HG03045 (cell line): ENCODE results near the gene ANKRD36C.
"Not testable (repeated sequence)": the region's sequence is repeated elsewhere in the genome, so short reads cannot be mapped to it uniquely, and the experiment has no call there.

Experiments used
- ATAC-seq: cut with Tn5 transposase; IDR thresholded peaks from one replicate; pipeline ENCODE4 v1.9.1; 2021; ENCODE audit warnings: mild to moderate bottlenecking, moderate library complexity; ENCODE audit not compliant: unreplicated experiment

Gene ANKRD36C

DNA sequence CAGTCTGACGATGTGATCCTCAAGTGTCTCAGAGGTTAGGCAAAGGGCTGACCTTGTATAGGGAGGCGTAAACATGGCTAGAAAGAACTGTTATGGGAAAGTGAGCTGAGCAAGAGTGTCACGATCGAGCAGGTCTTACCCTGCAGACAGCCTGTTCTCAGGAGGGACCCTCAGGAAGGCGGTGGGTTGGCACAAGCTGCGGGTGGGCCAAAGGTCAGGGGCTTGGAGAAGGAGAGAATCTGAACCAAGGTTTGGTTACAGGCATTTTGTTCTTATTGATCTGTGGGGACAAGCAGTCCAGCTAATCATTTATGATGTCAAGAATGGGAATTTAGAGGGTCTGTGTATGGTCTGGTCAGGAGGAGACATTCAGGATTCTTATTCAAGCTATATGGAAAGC is 16.4 kb upstream of the ANKRD36C start:
- not testable (repeated sequence) for ATAC-seq

DNA sequence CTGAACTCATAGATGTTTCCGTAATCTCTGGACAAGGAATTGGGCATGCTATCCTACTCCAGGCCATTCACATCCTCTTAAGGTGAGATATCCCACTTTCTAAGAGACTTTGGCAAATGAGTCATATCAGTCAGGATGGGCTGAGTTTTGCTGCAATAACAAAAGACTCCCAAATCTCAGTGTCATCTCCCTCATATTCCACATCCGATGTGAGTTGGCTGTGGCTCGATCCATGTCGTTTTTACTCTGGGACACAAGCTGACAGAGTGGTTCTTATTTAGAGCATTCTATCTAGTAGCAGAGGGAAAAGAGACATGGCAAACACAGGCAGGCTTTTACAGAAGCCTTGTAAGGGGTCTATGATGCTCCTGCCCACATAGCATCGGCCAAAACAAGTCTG is 14.6 kb upstream of the ANKRD36C start:
- ATAC-seq, result not testable (repeated sequence)

DNA sequence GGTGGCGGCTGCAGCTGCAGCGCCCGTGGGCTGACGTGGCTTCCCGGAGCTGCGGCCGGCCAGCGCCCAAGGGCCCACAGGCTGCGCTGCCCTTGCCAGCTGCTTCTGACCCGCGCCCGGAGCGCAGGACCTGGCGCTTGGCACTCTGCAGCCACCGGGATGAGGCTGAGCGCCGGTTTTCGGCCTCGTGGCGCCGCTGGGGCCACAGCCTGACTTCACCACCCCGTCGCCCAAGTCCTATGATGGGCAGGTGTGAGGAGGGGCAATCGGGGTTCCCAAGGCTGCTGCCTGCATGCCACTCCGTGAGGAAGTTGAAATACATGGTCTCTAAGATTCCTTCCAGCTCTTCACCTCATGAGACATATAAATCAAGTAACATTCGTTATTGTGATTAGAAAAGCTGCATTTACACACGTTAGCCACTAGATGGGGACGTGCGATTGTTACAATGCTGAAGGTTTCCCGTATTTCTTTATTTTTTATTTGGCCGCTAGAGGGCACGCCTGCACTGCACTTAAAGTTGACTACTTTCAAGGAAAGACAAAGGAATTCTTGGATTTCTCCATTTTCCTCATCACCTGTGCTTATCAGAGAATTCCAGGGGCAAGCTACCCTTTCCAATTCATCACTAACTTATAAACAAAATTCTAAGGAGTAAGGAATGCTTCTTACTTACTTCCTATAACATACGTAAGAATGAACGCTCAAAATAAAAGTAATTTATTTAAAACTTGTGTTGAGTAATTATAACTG is 1.1 kb upstream of the ANKRD36C start:
- ATAC-seq, result peak; percentile 48

DNA sequence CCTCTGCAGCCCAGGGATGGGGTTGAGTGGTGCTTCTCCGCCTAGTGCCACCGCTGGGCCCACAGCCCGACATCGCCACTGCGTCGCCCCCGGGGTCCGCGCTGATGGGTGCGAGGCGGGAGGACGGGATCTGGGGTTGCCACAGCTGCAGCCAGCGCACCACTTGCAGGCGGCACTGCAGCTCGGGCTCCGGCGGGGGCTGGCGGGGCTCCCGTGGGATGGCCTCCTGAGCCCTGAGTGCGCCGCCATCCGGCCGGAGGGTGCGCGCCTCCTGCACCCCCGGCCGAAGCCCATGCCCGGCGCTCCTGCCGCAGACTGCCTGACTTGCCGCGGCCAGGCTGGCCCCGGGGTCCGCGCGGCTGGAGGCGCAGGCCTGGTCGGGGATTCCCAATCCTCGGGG is 478 bp upstream of the ANKRD36C start:
- peak; percentile 44 for ATAC-seq

DNA sequence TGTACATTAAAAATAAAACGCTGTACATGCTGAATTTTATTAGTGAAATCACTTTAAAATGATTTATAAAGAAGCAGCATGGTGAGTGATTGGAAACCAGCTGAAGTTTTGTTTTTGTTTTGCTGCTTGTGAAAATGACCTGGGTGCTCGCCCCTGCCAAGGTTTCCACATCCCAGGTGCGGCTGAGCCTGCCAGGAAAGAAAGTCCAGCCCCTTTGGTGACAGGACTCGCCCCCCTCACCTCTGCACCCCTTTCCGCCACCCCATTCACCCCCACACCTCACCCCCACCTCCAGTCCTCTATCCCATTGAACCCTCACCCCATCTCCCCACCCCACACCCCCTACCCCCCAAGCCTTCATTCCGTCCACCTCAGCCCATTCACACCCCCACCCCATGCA is 740 bp downstream of the ANKRD36C start:
- ATAC-seq, result not testable (repeated sequence)

DNA sequence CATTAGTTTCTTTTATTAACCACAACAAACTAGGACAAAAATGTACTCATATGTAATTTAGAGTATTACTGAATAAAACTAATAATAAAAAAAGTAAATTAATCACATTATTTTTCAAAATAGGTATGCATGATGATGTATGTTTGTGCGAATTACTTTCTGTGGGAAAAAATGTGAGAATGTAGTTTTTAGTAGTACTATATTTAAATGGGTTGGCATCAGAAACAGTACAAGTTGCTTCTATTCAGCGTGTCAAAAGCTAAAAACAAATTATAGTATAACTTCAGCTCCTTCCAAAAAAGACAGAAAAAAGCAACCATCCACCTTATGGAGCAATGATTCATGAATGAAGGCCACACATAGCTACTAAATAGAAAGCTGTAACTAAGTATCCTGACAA is 40.0 kb downstream of the ANKRD36C start:
- ATAC-seq, result not testable (repeated sequence)

DNA sequence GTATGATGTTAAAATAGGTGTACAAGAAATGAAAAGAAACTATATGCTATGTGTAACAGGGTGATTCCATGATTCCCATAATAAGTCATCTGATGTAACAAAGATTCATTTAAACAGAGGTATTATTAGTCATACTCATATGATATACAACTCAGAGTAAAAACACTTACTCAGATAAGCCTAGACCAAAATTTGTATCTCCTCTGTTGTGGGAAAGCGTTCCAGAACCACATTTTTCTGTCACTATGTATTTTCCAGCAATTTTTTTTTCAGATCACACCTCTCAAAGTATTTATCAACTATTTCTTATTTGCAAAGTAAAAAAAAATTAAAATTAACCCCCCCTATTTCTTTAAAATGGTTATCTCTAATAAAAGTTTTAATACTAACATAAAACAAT is 43.6 kb downstream of the ANKRD36C start:
- not testable (repeated sequence) for ATAC-seq

DNA sequence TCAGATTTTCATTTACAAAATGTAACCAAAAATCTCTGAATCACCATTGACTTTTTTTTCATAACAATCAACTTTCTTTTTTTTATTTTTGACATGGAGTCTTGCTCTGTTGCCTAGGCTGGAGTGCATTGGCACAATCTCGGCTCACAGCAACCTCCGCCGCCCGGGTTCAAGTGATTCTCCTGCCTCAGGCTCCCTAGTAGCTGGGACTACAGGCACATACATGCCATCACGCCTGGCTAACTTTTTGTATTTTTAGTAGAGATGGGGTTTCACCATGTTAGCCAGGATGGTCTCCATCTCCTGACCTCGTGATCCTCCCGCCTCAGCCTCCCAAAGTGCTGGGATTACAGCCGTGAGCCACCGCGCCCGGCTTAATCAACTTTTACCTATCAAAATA is 51.7 kb downstream of the ANKRD36C start:
- not testable (repeated sequence) for ATAC-seq

DNA sequence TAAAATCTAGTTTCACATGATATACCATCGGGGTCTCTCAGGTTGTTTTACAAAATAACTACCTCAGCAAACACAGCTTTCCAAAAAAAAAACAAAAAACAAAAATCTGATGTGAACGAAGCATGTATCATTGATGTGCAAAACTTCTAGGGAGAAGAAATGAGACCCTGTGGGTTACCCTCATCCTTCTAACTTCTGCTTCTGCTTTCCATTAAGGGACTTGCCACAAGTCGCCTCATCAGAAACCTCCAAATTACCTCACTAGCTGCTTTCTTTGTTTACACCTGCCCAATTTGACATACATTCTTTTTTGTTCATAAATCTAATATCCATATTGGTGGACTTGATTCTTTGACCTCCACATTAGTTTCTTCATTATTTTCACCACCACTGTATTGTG is 60.9 kb downstream of the ANKRD36C start:
- ATAC-seq, result not testable (repeated sequence)

DNA sequence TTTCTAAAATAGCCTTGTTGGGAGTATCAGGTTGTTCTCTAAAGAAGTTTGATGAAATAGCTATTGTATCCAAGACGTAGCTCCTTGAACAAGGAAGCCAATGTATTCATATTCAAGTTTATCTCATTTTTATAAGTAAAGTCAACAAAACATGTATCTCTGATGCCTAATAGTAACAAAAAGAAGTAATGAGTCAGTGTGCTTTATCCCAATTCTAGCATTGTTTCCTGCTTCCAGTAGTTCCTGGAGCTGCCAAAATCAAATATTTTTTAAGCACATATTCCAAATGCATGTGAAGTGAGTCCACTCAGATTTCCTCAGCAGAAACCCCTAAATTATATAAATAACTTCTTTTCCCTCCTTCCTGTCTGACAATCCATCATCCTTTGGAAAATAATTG is 74.6 kb downstream of the ANKRD36C start:
- ATAC-seq, result not testable (repeated sequence)

DNA sequence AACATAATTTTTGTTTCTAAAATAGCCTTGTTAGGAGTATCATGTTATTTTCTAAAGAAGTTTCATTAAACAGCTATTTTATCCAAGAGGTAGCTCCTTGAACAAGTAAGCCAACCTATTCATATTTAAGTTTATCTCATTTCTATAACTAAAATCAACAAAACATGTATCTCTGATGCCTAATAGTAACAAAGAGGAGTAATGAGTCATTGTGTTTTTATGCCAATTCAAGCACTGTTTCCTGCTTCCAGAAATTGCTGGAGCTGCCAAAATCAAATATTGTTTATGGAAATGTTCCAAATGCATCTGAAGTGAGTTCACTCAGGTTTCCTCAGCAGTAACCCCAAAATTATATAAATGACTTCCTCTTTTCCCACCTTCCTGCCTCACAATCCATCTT is 76.5 kb downstream of the ANKRD36C start:
- ATAC-seq, result not testable (repeated sequence)

DNA sequence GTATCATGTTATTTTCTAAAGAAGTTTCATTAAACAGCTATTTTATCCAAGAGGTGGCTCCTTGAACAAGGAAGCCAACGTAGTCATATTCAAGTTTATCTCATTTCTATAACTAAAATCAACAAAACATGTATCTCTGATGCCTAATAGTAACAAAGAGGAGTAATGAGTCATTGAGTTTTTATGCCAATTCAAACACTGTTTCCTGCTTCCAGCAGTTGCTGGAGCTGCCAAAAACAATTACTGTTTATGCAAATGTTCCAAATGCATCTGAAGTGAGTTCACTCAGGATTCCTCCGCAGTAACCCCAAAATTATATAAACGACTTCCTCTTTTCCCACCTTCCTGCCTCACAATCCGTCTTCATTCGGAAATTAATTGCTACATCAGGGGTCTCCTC is 80.2 kb downstream of the ANKRD36C start:
- not testable (repeated sequence) for ATAC-seq

DNA sequence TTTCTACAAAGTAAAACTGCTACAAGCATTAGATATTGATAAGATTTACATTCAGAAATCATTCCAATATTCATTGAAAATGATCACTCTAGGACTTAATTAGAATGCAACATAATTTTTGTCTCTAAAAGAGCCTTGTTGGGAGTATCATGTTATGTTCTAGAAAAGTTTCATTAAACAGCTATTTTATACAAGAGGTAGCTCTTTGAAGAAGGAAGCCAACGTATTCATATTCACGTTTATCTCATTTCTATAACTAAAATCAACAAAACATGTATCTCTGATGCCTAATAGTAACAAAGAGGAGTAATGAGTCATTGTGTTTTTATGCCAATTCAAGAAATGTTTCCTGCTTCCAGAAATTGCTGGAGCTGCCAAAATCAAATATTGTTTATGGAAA is 97.2 kb downstream of the ANKRD36C start:
- ATAC-seq, result not testable (repeated sequence)

DNA sequence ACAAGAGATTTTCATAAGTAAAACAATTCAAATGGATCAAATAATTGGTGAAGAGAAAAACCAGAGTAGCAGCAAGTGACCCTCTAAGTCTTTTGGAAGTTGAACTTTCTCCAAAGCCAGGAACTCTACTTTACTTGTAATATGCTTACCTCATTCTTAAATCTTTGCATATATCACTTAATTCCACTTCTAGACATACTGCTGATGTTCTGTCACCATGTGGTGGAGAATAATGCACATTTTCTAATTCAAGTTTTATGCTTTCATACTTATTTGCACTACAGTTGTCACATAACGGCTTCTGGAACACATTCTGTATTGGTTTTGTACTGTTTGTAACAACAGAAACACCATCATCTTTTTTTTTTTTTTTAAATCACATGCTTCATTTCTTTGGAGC is 123.7 kb downstream of the ANKRD36C start:
- ATAC-seq, result not testable (repeated sequence)

DNA sequence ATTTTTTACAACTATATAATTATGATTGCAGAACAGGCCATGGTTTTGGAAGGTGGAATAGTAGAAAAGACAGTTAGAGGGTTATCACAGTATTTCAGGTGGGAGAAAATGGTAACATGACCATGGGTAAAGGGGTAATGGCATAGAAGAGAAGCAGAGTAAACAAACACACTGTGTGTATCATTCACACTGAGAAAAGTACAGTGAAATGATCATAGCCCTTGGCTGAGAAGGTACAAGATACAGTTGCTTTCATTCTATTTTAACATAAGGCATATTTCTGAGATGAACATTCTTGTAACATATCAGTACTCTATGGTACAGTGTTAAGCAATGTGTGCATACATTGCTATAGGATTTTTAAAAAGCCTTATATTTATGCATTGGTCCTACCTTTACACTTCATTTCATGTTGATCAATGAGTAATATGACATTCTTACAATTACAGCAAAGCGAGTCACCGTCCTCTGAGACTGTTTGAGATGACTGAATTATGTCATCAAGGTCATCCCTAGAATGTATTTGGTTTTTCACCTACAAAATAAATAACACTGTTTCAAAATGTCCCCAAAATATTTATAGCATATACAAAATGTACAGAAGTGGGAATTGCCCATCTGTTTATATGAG is 124.5 kb downstream of the ANKRD36C start:
- ATAC-seq, result not testable (repeated sequence)

DNA sequence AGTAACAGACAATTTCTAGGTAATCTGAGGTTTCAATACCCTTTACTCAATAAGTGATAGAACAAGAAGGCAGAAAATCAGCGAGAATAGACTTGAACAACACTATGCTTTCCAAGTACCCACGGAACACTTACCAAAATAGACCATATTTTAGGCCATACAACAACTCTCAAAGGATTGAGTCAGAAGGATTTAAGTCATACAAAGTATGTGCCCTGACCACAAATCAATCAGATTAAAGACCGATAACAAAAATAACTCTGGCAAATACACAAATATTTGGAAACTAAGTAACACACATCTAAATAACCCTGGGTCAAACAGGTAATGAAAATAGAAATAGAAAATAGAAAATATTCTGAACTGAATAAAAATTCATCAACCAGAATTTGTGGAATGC is 129.5 kb downstream of the ANKRD36C start:
- not testable (repeated sequence) for ATAC-seq

DNA sequence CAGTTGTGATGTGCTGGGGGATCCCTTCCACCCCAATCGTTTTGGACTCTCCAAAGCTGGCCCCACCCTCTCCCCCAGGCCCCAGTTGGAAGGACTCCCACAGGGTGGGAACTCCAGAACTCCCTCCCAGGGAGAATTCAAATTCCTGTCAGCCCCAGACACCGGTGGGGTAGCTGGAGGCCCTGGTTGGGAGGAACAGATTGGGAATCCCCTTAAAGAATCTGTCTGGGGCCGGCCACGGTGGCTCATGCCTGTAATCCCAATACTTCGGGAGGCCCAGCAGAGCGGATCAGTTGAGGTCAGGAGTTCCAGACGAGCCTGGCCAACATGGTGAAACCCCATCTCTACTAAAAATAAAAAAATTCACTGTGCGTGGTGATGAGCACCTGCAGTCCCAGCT is 155.5 kb downstream of the ANKRD36C start:
- no peak for ATAC-seq

DNA sequence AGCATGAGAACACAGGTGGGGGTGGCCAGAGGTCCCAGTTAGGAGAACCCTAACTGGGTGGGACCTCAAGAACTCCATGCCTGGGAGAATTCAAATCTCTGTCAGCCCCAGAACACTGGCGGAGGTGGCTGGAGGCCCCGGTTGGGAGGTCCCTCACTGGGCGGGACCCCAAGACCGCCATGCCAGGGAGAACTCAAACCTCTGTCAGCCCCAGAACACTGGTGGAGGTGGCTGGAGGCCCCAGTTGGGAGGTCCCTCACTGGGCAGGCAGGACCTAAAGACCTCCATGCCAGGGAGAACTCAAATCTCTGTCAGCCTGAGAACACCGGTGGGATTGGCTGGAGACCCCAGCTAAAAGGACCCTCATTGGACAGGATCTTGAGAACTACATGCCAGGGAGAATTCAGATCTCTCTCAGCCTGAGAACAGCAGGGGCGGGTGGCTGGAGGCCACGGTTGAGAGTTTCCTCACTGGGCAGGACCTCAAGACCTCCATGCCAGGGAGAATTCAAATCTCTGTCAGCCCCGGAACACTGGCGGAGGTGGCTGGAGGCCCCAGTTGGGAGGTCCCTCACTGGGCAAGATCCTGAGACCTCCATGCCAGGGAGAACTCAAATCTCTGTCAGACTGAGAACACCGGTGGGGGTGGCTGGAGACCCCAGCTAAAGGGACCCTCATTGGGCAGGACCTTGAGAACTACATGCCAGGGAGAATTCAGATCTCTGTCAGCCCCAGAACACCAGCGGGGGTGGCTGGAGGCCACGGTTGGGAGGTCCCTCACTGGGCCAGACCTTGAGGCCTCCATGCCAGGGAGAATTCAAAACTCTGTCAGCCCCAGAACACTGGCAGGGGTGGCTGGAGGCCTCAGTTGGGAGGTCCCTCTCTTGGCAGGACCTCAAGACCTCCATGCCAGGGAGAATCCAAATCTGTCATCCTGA is 157.3 kb downstream of the ANKRD36C start:
- ATAC-seq, result not testable (repeated sequence)

DNA sequence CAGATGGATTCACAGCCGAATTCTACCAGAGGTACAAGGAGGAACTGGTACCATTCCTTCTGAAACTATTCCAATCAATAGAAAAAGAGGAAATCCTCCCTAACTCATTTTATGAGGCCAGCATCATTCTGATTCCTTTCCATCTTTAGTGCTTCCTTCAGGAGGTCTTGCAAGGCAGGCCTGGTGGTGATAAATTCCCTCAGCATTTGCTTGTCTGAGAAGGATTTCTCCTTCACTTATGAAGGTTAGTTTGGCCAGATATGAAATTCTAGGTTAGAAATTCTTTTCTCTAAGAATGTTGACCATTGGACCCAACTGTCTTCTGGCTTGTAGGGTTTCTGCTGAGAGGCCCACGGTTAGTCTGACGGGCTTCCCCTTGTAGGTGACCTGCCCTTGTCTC is 167.4 kb downstream of the ANKRD36C start:
- ATAC-seq, result not testable (repeated sequence)

DNA sequence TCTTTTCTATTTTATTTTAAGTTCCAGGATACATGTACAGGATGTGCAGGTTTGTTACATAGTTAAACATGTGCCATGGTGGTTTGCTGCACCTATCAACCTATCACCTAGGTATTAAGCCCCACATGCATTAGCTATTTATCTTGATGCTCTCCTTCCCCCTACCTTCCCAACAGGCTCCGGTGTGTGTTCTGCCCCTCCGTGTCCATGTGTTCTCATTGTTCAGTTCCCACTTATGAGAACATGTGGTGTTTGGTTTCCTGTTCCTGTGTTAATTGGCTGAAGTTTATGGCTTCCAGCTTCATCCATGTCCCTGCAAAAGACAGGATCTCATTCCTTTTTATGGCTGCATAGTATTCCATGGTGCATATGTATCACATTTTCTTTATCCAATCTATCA is 174.1 kb downstream of the ANKRD36C start:
- ATAC-seq, result not testable (repeated sequence)

DNA sequence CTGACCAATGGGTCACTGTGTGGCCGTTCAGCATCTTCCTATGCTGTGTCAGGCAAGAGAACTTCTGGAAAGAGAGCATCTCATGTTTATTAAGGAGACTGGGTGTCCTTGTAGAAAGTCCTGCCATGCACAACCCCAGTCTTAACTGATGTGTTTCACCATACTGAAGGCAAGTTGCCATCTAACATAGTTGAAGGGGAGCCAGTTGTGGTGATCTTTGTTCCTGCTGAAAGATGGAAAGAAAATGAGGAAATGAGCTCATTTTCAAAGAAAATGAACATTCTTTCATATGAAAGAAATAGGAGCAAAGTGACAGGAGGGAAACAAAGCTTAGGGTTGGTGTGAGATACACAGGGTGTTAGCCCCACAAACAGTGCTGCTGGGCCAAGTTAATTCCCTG is 178.3 kb downstream of the ANKRD36C start:
- ATAC-seq, result not testable (repeated sequence)
